Activated CD4-positive, CD25-positive, alpha-beta regulatory T cell (primary cell): ENCODE measurements around the gene ZDHHC7.

Experiments used
- DNase-seq, 4 experiments: peaks; one replicate each; lab custom pipeline; 2025; lab: John Stamatoyannopoulos, UW

ZDHHC7 gene

GRCh38 chr16:84993926-84994325 lies 17.4 kb downstream of the ZDHHC7 start:
- no peak for DNase-seq

GRCh38 chr16:84992717-84993075 lies 18.6 kb downstream of the ZDHHC7 start:
- no peak for DNase-seq

DNA sequence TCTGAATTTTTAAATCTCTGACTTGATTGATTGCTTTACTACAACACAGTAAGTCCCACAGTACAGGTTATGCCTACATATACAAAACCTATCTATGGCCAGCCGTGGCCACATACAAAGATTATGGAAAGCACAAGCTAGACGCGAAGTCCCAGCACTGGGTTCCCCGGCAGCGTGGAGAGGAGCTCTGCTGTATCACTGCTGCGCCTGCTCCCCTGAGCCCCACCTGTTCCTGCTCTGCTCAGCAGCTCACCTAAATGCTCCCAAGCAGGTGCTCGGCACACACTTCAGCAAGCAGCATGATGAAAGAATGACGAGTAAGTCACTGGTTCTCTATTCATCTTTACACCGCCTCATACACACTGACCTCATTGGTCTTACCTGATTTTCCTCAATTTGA lies 20.6 kb downstream of the ZDHHC7 start:
- no peak for DNase-seq

- DNase-seq: no peak
Measured at GRCh38 chr16:84989749-84990620, 21.4 kb downstream of the ZDHHC7 start.

DNA sequence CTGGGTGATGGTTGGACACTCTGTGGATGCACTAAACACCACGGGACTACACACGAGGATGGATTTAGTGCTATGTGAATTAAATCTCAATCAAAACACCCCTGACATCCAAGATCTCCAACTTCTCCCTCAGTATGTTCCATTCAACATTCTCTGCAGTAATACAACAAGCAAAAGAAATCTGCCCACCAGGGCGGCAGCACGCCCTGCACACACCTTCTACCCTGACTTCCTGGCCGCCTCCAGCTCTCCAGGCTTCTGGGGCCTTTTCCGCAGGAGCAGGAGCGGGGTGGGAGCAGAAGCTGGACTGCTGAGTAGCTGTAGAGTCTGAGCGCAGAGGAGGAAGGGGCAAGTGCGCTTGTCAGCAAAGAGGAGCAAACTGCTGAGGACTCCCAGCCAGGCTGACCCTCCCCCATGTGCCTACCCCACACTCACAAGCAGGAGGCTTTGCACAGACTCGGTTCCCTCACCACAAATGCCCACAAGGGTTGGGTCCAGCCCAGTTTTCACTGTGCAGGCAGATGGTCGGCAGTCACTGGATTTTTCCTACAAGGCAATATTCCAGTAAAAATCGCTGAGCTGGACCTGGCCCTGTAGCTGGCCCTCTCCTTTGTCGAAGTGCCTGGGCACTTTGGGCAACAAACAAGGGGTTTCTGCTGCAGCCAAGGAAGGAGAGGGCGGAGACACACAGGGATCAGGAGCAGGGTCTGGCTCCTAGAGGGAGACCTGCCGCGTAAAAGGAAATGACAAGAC lies 22.8 kb downstream of the ZDHHC7 start:
- no peak for DNase-seq

GRCh38 chr16:84986879-84987278 lies 24.5 kb downstream of the ZDHHC7 start:
- DNase-seq: no peak

DNA sequence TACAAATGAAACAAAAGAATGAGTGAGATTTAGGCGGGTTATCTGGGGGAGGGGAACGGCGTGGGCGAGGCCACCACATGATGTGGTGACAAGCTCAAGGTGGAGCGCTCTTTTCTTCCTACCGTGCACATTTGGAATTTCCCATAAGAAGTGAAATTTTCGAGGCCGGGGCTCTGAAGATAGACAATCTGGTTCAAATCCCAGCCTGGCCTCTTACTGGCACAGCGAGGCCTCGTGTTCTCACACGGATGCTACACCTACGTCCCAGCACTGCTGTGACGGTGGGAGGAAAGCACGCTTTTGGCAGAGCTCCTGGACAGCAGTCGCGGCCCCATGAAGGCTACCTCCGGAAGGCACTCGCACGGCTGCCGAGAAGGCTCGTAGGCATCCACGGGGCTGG lies 25.2 kb downstream of the ZDHHC7 start:
- no peak for DNase-seq

GRCh38 chr16:84985079-84986065 lies 26.0 kb downstream of the ZDHHC7 start:
- no peak for DNase-seq

DNA sequence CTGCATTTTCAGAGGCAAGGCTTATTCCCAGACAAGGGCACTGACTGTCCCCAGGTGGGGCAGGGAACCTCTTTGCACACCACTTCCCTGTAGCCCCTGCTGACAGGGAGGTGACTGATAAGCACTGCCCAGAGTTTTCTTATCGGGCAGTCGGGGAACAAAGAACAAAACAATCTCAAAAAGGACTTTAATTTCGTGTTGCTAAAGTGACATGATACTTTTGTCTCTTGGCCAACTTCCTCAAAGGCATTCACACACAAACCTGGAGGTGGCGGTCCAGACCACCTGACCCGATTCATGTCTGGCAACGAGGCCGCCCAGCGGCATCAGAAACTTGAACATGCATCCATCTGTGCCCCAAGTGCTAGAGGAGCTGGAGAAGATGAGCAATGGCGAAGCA lies 28.9 kb downstream of the ZDHHC7 start:
- DNase-seq: no peak

GRCh38 chr16:84979516-84979915 lies 31.8 kb downstream of the ZDHHC7 start:
- no peak for DNase-seq

- no peak for DNase-seq
Measured at GRCh38 chr16:84976644-84977400, 34.5 kb downstream of the ZDHHC7 start.

DNA sequence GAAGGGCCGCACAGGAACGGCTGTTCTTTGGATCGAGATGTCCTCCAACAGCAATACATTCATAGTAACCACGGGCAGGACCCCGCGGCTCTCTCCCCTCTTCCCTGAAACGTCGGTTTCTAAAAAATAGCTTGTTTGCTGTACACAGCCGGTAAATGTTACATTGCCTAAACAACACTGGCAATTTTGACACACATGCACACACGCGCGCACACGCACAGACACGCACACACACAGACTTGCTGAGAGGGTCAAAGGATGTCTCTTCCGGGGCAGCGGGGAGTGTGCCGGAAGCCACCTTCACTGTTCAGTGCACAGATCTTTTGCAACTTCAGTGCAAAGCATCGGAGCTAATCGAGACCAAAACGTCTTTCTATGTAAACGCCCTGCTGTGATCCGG lies 35.8 kb downstream of the ZDHHC7 start:
- DNase-seq: no peak

GRCh38 chr16:84975066-84975465 lies 36.3 kb downstream of the ZDHHC7 start:
- DNase-seq: no peak

DNA sequence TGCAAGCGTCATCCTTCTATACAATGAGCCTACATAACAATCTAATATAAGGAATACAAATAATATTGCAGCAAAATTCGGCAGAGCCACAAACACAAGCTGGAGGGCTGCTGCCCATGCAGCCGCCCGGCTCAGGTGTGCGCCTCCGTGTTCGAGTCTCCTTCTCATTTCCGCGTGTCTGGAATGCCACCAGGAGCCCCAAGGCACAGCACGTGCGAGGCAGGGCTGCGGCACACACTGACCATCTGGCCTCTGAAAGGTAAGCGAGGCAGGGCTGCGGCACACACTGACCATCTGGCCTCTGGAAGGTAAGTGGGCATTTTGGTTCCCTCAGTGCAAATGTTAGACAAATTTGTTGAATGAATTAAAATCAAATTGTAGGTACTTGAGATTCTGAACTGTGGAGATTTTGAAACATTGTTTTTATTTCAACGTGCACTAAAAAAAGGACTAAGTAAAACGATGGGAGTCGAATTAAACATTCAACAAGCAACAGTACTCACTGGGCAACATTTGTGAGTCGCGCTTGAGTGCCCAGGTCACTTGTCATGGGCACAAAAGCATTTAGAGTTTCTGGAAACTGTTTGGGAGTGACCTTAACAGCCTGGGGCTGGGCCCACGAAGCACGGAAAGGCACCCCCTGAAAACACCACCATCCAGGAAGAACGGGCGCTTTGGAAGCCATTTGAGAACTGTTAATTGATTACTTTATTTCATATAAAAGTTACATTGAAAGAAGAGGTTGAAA lies 37.4 kb downstream of the ZDHHC7 start:
- DNase-seq: no peak

- DNase-seq: no peak
Measured at GRCh38 chr16:84973236-84973635, 38.1 kb downstream of the ZDHHC7 start.

DNA sequence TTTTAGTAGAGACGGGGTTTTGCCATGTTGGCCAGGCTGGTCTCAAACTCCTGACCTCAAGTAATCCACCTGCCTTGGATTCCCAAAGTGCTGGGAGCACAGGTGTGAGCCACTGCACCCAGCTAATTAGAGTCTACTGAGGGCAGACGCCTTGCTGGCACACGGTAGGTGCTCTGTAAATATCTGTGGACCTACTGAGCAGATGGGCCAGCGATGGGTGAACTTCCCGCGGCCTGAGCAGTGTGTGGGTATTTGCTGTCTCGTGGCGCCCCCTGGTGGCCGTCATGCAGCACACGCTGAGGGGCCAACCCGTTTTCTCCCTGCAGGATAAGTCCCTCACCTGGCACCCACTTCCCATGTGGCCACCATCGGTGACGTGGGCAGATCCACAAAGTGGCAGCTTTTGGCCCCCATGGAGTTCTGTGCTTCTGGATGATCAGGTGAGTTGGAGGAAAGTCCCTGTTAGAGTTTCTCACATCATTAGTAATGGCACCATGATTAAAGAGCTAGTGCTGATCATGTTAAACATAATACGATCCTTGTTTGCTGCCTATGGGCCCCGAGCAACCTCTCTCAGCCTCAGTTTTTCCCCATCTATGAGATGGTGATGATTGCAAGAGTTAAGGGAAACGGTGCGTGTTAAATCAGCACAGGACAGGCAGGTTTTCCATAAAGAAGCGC lies 40.7 kb downstream of the ZDHHC7 start:
- peak; percentile 49 to 58 (median 52) for DNase-seq

DNA sequence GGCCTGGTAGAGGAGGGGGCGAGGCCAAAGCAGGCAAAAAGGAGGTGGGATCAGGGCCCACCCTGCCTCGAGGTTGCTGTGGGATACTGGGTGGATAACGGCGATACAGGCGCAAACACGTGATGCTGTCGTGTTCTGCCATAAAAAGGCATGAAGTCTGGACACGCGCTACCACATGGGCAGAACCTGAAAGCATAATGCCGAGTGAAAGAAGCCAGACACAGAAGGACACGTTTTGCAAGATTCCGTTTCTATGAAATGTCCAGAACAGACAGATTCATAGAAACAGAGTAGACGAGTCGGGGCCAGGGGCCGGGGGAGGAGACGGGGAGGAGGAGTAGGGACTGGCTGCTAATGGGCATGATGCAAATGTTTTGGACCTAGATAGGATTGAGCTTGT lies 43.5 kb downstream of the ZDHHC7 start:
- no peak for DNase-seq

GRCh38 chr16:84965428-84966415 lies 45.6 kb downstream of the ZDHHC7 start:
- DNase-seq: no peak
